ENCODE data around the gene CCL22.
"Not testable (repeated sequence)": the region's sequence is repeated elsewhere in the genome, so short reads cannot be mapped to it uniquely, and the experiment has no call there.

The CCL22 gene

GRCh38 chr16:57358527-57359095, at the start of gene CCL22:
CCL22 (plus strand) TSS chr16:57358783; CDS start chr16:57358817, 34 bp downstream.
- DNase-seq, result peak in 1 of 2 experiments; percentile 7

GRCh38 chr16:57310801-57311200, 47.8 kb upstream of the CCL22 start:
- DNase-seq, result no peak

- no peak for DNase-seq
Measured at GRCh38 chr16:57313509-57313908, 45.1 kb upstream of the CCL22 start.

- DNase-seq, result no peak
Measured at GRCh38 chr16:57314161-57314785, 44.3 kb upstream of the CCL22 start.

- DNase-seq, result no peak
Measured at GRCh38 chr16:57315416-57315815, 43.2 kb upstream of the CCL22 start.

- DNase-seq, result no peak
Measured at GRCh38 chr16:57316390-57317017, 42.1 kb upstream of the CCL22 start.

GRCh38 chr16:57318240-57318970, 40.2 kb upstream of the CCL22 start:
- no peak for DNase-seq

GRCh38 chr16:57319646-57320045, 38.9 kb upstream of the CCL22 start:
- DNase-seq, result no peak

GRCh38 chr16:57324749-57325148, 33.8 kb upstream of the CCL22 start:
- DNase-seq, result no peak

GRCh38 chr16:57325458-57325857, 33.1 kb upstream of the CCL22 start:
- no peak for DNase-seq

- DNase-seq, result no peak
Measured at GRCh38 chr16:57329718-57330327, 28.8 kb upstream of the CCL22 start.

- no peak for DNase-seq
Measured at GRCh38 chr16:57331355-57331754, 27.2 kb upstream of the CCL22 start.

GRCh38 chr16:57333402-57333801, 25.2 kb upstream of the CCL22 start:
- no peak for DNase-seq

GRCh38 chr16:57335366-57335765, 23.2 kb upstream of the CCL22 start:
- no peak for DNase-seq

GRCh38 chr16:57341062-57341440, 17.5 kb upstream of the CCL22 start:
- peak in 1 of 2 experiments; percentile 0 for DNase-seq

- no peak for DNase-seq
Measured at GRCh38 chr16:57341441-57342303, 16.9 kb upstream of the CCL22 start.

GRCh38 chr16:57342606-57343005, 16.0 kb upstream of the CCL22 start:
- DNase-seq, result not testable (repeated sequence)

- no peak for DNase-seq
Measured at GRCh38 chr16:57343221-57343620, 15.4 kb upstream of the CCL22 start.

GRCh38 chr16:57344094-57344493, 14.5 kb upstream of the CCL22 start:
- not testable (repeated sequence) for DNase-seq

GRCh38 chr16:57345021-57345420, 13.6 kb upstream of the CCL22 start:
- no peak for DNase-seq

GRCh38 chr16:57345666-57346204, 12.8 kb upstream of the CCL22 start:
- no peak for DNase-seq

GRCh38 chr16:57347858-57348257, 10.7 kb upstream of the CCL22 start:
- no peak for DNase-seq

All from AML-193 (cell line).